ENCODE data around the gene EIF3M.
"Not testable (repeated sequence)": the region's sequence is repeated elsewhere in the genome, so short reads cannot be mapped to it uniquely, and the experiment has no call there.

Gene EIF3M

DNA sequence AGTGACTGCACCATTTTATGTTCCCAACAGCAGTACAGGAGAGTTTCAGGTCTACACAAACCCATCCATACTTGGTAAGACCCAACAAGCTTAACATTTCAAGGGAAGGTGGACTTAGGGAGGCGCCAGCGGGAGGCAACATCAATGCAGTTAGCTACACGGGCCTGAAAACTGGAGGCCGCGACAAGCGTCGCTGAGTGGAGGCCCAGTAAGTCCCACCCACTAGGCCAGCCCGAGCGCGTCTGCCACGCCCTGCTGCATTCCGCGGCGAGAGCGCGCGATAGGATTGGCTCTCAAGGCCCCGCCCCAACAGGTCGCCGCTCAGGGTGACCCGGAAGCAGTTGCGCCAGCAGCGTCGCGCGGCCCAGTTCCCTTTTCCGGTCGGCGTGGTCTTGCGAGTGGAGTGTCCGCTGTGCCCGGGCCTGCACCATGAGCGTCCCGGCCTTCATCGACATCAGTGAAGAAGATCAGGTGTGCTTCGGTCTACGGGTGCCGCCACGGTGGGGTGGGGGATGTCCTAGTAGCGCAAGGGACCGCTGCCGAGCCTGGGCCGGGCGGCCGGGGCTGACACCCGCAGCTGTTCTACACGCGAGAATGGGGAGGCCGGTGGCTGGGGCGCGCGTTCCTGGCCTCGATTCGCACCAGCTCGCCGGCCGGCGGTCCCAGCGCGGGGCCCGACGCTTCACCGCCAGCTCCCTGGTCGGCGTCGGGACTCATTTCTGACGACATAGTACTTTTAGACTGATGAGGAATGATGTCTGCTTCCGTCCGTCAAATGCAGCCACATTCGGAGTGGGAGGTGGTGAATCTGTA lies at the start of gene EIF3M:
TSS of gene EIF3M (plus strand) at position 373 of the 813 bp plus-strand sequence. CDS start at position 430, 57 bp downstream.
- DNase-seq, result peak; percentile 97

DNA sequence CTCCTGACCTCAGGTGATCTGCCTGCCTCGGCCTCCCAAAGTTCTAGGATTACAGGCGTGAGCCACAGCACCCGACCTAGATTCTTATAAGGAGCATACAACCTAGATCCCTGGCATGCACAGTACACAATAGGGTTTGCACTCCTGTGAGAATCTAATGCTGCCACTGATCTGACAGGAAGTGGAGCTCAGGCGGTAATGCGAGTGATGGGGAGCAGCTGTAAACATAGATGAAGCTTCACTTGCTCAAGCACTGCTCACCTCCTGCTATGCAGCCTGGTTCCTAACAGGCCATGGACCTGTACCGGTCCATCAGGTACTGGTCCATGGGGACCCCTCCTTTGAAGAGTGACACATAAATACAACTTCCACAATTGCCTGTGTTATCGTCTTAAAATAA lies 44.8 kb upstream of the EIF3M start:
- no peak for DNase-seq

- peak; percentile 4 for DNase-seq
These were observed 33.9 kb upstream of the EIF3M start for GRCh38 chr11:32549611-32550187.

DNA sequence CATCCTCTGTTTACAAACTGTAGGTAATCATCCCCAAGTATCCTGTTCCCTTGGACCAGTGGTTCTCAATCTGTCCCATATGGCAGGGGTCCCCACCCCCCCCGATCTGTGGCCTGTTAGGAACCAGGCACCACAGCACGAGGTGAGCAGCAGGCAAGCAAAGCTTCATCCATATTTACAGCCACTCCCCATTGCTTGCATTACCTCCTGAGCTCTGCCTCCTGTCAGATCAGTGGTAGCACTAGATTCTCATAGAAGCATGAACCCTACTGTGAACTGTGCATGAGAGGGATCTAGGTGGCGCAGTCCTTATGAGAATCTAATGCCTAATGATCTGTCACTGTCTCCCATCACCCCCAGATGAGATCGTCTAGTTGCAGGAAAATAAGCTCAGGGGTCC lies 33.4 kb upstream of the EIF3M start:
- DNase-seq, result no peak

GRCh38 chr11:32555091-32555490 lies 28.5 kb upstream of the EIF3M start:
- no peak for DNase-seq

- DNase-seq, result no peak
These were observed 27.7 kb upstream of the EIF3M start for GRCh38 chr11:32555895-32556294.

GRCh38 chr11:32561835-32562234 lies 21.8 kb upstream of the EIF3M start:
- DNase-seq, result no peak

DNA sequence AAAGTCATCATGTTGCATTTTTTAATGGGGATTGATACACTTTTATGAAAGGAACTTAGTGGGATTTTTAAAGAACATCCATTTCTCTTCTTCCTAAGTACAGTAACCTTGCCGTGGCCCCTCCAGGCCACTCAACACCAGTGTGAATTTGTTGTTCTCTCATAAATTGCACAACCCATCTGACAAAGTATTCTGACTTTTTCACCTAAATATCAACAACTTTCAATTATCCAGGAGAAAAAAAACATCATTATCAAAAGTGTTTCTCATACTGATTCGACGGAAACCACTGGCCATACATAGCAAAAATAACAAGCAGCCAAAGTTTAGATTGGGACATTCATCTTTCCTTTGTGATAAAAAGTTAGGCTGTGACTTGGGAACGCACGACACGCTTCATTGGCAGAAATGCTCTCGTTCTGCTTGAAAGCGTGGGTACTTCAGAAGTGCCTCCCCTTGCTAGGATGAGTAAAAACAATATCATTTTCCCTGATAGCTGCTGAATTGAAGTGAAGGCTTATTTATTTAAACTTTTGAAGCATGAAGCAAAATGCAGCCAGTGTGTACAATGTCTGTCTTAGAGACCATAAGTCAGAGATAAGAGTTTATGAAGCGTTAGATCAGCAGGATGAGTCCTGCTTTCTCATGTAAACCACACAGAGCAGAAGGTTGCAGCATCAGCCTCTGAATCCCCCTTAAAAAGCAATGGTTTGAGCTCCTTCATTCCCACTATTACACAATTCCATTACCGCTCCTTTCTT lies 20.6 kb upstream of the EIF3M start:
- DNase-seq, result no peak

- no peak for DNase-seq
These were observed 20.1 kb upstream of the EIF3M start for GRCh38 chr11:32563600-32563959.

DNA sequence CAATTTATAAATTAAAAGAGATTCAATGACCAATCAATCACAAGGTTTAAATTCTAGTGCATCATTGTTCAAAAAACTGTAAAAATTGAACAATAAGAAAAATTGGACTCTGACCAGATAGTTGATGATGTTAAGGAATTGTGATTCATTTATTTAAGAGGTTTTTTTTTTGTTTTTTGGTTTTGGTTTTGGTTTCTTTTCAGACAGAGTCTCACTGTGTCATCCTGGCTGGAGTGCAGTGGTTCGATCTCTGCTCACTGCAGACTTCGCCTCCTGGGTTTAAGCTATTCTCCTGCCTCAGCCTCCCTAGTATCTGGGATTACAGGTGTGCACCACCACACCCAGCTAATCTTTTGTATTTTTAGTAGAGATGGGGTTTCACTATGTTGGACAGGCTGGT lies 17.1 kb upstream of the EIF3M start:
- DNase-seq, result peak; percentile 36

- DNase-seq, result no peak
These were observed 16.5 kb upstream of the EIF3M start for GRCh38 chr11:32567154-32567553.

- DNase-seq, result no peak
These were observed 14.2 kb upstream of the EIF3M start for GRCh38 chr11:32569313-32569881.

- no peak for DNase-seq
These were observed 12.6 kb upstream of the EIF3M start for GRCh38 chr11:32571039-32571438.

DNA sequence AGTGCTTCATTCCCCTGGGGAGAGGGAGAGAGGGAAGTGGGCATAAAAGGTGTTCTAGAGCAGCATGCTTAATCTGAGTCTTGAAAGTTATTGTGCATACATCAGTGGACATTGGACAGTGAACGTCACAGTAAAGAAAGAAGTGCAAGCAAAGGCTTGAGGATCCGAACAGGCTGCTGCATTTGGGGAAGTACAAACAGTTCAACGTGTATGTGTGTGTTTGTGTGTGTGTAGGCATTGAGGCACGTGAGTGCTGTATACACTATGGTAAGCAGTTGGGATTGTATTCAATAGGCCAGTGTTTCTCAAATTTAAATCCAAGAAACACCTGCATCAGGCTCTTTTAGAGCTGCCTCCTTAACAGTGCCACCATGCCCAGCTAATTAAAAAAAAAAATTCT lies 10.4 kb upstream of the EIF3M start:
- no peak for DNase-seq

DNA sequence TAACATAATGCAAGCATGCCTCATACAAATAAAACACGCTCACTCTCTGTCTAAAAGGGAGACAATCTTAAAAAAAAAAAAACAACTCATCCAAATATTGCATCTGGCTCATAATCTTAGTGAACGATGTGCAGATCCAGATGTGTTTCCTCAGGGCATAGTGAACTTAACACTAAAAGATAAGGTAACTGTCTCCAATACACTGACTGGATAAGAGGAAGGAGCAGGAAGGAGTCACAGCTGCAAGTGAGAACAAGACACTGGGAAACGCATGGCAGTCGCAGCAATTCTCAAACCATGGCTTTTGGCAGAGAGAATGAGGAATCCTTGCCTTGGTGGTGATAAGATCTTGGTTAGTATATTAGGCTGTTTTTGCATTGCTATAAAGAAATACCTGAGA lies 9.2 kb upstream of the EIF3M start:
- DNase-seq, result no peak

DNA sequence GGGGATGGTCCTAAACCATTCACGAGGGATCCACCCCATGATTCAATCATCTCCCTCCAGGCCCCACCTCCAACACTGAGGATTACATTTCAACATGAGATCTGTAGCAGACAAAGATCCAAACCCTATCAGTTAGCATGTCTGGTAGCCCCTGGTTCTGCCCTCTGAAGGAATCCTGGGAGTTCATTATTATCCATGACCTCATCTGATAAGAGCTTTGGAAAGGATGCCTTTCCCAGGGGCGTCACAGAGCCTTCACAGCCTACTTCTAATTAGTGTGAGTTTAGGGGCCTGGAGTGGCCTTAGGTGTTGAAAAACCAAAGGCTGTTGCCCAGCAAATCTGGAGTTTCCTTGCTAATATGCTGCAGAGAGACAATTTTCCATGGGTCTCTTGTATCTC lies 8.6 kb upstream of the EIF3M start:
- no peak for DNase-seq

GRCh38 chr11:32576456-32576855 lies 7.2 kb upstream of the EIF3M start:
- no peak for DNase-seq

- DNase-seq, result no peak
These were observed 2.7 kb upstream of the EIF3M start for GRCh38 chr11:32580967-32581366.

DNA sequence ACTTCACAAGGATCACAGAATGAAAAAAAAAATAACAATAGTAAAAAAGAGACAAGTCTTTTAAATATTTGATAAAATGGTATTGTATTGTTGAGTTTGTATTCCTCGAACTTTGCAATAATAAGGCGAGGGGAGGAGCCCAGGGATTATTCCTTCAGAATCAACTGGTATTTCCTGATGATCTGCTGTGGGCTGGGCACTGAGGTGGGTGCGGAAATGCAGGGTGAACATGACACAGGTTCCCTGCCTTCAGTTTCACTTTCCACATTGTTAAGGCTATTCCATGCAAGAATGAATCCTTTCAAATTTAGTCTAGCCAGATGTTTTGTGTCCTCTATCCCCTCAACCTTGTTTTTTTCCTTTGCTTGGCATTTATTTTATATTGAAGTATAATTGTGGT lies 2.1 kb upstream of the EIF3M start:
- DNase-seq, result no peak

DNA sequence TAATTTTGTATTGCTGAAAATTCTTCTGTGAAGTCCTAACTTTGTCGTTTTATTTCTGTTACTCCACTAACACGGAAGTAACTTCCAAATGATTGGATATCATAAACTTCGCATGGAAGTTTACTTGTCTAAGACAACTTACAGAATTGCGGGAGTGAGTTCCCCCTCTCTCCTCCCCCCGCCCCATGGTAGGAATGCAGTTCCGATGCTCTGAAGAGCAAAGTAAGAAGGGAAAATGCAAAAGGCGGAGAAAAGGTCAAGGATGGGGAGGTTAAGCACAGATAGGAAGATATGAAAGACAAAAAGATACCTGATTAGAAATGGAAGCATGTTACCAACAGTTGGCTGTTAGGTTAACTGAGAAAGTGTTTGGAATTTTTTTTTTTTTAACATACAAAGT lies 1.3 kb downstream of the EIF3M start:
- no peak for DNase-seq

DNA sequence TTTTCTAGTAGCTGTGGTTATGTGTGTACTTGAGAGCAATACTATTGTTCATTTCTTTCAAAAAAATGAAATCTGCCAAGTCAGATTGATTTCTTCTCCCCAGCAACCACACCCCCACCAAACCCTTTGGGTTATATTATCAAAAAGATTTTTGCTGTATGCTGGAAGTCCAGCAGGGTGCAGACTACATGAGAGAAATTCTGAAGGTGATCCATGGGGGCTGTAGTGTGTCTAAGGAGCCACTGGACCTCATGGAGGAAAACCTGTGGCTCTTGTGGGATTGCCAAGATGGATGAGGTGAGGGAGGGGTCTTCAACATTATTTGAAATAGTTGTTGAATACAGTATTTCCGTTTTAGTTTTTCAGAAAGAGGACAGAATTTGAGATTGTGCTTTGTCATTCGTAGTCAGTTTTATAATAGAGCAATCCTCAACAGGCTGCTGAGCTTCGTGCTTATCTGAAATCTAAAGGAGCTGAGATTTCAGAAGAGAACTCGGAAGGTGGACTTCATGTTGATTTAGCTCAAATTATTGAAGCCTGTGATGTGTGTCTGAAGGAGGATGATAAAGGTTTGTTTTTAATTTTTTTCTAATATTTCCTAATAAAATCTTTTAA lies 3.1 kb downstream of the EIF3M start:
- DNase-seq, result no peak

DNA sequence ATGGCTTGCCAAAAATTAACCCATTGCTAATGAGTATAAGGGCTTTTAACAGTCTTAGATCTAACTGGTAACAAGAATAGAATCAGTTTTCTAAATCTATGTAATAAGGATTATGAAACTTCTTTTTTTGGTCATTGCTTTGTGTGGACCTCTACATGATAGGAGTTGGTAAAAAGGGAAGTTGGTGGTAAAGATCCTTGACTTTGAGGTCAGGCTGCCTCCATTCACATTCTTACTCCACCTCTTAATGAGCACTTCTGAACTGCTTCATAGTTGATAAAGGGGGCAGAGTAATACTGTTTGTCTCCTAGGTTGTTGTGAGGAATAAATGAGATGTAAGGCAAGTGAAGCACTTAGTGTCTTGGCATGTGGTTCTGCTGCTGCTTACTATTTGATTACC lies 10.6 kb downstream of the EIF3M start:
- peak; percentile 43 for DNase-seq

DNA sequence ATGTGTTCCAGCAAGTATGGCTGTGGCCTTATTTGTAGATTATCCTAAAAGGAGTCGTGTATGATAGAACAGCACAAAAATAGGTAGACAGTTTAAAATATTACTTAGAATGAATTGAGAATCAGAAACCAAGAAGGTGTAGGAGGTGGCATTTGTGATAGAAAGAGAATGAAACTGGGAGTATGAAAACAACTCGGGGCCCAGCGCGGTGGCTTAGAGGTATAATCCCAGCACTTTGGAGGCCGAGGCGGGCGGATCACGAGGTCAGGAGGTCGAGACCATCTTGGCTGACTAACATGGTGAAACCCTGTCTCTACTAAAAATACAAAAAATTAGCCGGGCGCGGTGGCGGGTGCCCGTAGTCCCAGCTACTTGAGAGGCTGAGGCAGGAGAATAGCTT lies 12.5 kb downstream of the EIF3M start:
- DNase-seq, result not testable (repeated sequence)

Data from suppressor macrophage treated with lipopolysaccharide for 4 hours (primary cell).